GM23248 (cell line): Measurements from ENCODE around the gene PDE10A. TPM values are rescaled to one million over a fixed set of nuclear protein-coding genes. Genes with fewer than 3 reads are reported as not detected.

Source experiments
- DNase-seq: peaks from one replicate; pipeline ENCODE4 v3.0.0-alpha.2; 2015
- H2AFZ ChIP-seq: fragments of 200-600 bp; sonication (generic); 2 replicates; pipeline ENCODE4 v1.6.1; 2016; ENCODE audit warnings: antibody characterized with exemption
- H3F3A ChIP-seq: fragments of 200-600 bp; sonication (generic); 2 replicates; pipeline ENCODE4 v1.6.1; 2016; ENCODE audit warnings: mild to moderate bottlenecking, antibody characterized with exemption, mixed run types; ENCODE audit not compliant: insufficient read depth
- H3K27ac ChIP-seq: fragments of 200-600 bp; sonication (generic); 2 replicates; pipeline ENCODE4 v1.5.1; 2016; ENCODE audit warnings: mild to moderate bottlenecking
- H3K27me3 ChIP-seq: fragments of 200-600 bp; sonication (generic); replicated peaks from 2 replicates; pipeline ENCODE4 v1.6.1; 2016; ENCODE audit warnings: mild to moderate bottlenecking; ENCODE audit not compliant: insufficient read depth
- H3K36me3 ChIP-seq: fragments of 200-600 bp; sonication (generic); 2 replicates; pipeline ENCODE4 v1.6.1; 2016; ENCODE audit warnings: low read depth, mild to moderate bottlenecking
- H3K4me1 ChIP-seq: fragments of 200-600 bp; sonication (generic); 2 replicates; pipeline ENCODE4 v1.6.1; 2016; ENCODE audit warnings: mild to moderate bottlenecking; ENCODE audit not compliant: insufficient read depth
- H3K4me2 ChIP-seq: fragments of 200-600 bp; sonication (generic); one replicate; pipeline ENCODE4 v1.6.1; 2016; ENCODE audit warnings: mild to moderate bottlenecking; ENCODE audit not compliant: unreplicated experiment
- H3K4me3 ChIP-seq: fragments of 200-600 bp; sonication (generic); 2 replicates; pipeline ENCODE4 v1.5.1; 2016; ENCODE audit warnings: mild to moderate bottlenecking
- H3K79me2 ChIP-seq: fragments of 200-600 bp; sonication (generic); 2 replicates; pipeline ENCODE4 v1.6.1; 2016; ENCODE audit warnings: mild to moderate bottlenecking; ENCODE audit not compliant: insufficient read depth
- H3K9ac ChIP-seq: fragments of 200-600 bp; sonication (generic); 2 replicates; pipeline ENCODE4 v1.6.1; 2016; ENCODE audit warnings: mild to moderate bottlenecking
- H3K9me2 ChIP-seq: fragments of 200-600 bp; sonication (generic); 2 replicates; pipeline ENCODE4 v1.6.1; 2016; ENCODE audit warnings: mixed run types, mild to moderate bottlenecking, moderate library complexity; ENCODE audit not compliant: insufficient read depth
- H3K9me3 ChIP-seq: fragments of 200-600 bp; sonication (generic); one replicate; pipeline ENCODE4 v1.6.1; 2017; ENCODE audit warnings: low read depth
- H4K20me1 ChIP-seq: fragments of 200-600 bp; sonication (generic); 2 replicates; pipeline ENCODE4 v1.6.0; 2016; ENCODE audit not compliant: insufficient read depth
- EZH2 ChIP-seq: fragments of 200-600 bp; sonication (generic); IDR thresholded peaks from 2 replicates; pipeline ENCODE4 v1.6.1; 2018; ENCODE audit warnings: antibody characterized with exemption, mild to moderate bottlenecking; ENCODE audit not compliant: insufficient read depth, poor library complexity, severe bottlenecking
- EZH2phosphoT487 ChIP-seq: fragments of 200-600 bp; sonication (generic); IDR thresholded peaks from 2 replicates; pipeline ENCODE4 v1.6.1; 2018; ENCODE audit warnings: antibody characterized with exemption, moderate library complexity, mild to moderate bottlenecking, low read depth; ENCODE audit not compliant: insufficient read depth
- WGBS, 2 experiments: methylation state at CpG; one replicate each; pipeline ENCODE4 v1.1.6; 2015 to 2017; ENCODE audit warnings: low lambda C conversion rate in 2 of 2, low coverage in 1 of 2; ENCODE audit errors: missing lambda C conversion rate in 2 of 2; 5-methylcytosine and 5-hydroxymethylcytosine counted together
- in situ Hi-C: fragments of 300-500 bp; cut with MboI; formaldehyde crosslinking; loops from 2 replicates; pipeline ENCODE4 v1.15.0; 2020
- polyA plus RNA-seq: library from polyadenylated mRNA; unstranded; fragments of >200 nt; fragmentation: Nextera tagmentation; extraction: Ambion mirVana; gene quantifications from 2 replicates; pipeline ENCODE4 v1.2.1, GENCODE V29; 2016
- total RNA-seq: library from RNA; depleted of rRNA; stranded (reverse); fragments of >200 nt; shearing (Covaris generic); gene quantifications from 2 replicates; pipeline ENCODE4 v1.2.3, GENCODE V29; 2014

The PDE10A gene
- total and polyA plus RNA-seq, 2 experiments from 2014 or later = 0.11 to 0.21 TPM

DNA sequence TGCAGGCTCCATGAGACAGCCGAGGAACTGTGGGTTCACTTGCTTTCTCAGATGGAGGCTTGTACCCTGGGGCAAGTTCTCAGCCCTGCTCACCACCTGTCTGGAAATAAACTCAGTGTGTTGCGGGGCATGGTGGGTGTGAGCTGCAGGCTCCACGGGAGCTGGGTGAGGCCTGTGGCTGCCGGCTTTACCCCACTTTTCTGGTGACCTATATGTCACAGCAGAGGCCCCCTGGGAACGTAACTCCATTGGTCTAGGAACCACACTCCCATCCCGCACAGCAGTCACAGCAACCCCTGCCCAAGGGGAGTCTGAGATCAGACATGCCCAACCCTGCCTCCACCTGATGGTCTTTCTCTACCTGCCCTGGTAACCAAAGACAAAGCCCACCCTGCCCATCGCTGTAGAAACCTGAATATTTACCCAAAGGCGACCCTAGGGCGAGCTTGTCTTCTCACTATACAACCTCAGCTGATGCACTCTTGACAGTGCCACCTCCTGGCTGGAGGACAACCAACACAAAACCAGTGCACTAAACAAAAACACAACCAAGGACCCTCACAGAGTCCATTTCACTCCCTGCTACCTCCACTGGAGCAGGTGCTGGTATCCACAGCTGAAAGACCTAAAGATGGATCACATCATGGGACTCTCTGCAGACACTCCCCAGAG lies 174.3 kb downstream of the PDE10A start:
- Histone ChIP-seq H3K9me3 (no peaks in the 10 kb centered on the region), H2AFZ (no peak overlapping the region), H4K20me1 (no peaks in the 10 kb centered on the region), H3F3A (no peaks in the 10 kb centered on the region), H3K9me2 (no peaks in the 10 kb centered on the region), H3K27me3 (no peaks in the 10 kb centered on the region), H3K4me3 (no peak overlapping the region), H3K9ac (no peak overlapping the region), H3K4me2 (no peak overlapping the region), H3K27ac (no peak overlapping the region), H3K36me3 (no peaks in the 10 kb centered on the region), H3K4me1 (no peaks in the 10 kb centered on the region), H3K79me2 (no peaks in the 10 kb centered on the region)
- no peak for DNase-seq
- in situ Hi-C loops = no loop called here
- TF ChIP-seq EZH2 = no peak
- TF ChIP-seq EZH2phosphoT487 = no peak
- 35 to 36% methylated on average over 9 of the region's 9 CpGs for WGBS, 2 experiments

DNA sequence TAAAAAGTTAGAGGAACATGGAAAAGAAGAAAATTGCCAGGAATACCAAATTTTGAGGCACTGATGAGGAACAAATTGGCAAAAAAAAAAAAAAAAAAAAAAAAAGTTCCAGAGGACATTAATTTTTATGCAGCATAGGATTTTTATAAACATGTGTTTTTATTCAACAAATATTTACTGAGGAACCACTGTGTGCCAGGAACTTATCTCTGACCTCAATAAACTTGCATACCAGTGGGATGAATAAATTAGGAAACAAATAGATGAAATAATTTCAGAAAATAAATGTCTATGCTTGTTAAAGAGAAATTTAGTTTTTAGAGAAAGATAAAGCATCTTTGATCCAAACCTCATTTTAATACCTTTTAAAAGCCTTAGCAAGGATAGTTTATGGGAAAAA lies 175.1 kb downstream of the PDE10A start:
- Histone ChIP-seq H3K27me3 (no peaks in the 10 kb centered on the region), H3K4me3 (no peak overlapping the region), H3K9me3 (no peaks in the 10 kb centered on the region), H3K9me2 (no peaks in the 10 kb centered on the region), H2AFZ (no peak overlapping the region), H3K27ac (no peak overlapping the region), H3K79me2 (no peaks in the 10 kb centered on the region), H3K36me3 (no peaks in the 10 kb centered on the region), H3K4me1 (no peaks in the 10 kb centered on the region), H3K4me2 (no peak overlapping the region), H3K9ac (no peak overlapping the region), H3F3A (no peaks in the 10 kb centered on the region), H4K20me1 (no peaks in the 10 kb centered on the region)
- no peak for DNase-seq
- in situ Hi-C loops = no loop called here
- no peak for TF ChIP-seq EZH2phosphoT487
- TF ChIP-seq EZH2 = no peak

DNA sequence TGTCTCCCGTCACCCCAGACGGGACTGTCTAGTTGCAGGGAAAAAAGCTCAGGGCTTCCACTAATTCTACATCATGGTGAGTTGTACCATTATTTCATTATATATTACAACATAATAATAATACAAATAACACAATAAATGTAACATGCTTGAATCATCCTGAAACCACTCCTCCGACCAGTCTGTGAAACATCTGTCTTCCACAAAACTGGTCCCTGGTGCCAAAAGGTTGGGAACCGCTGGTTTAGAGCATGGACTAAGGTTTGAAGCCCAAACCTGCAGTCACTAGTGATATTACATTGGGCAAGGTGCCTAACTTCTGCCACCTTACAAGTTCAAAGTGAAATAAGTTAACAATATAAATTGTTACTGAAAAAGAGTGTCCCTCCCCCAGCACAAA lies 175.7 kb downstream of the PDE10A start:
- H3K4me3 ChIP-seq = no peak overlapping the region
- no peak for DNase-seq
- H3K9me3 ChIP-seq = no peaks in the 10 kb centered on the region
- no peaks in the 10 kb centered on the region for H3K79me2 ChIP-seq
- no peak overlapping the region for H3K4me2 ChIP-seq
- no peaks in the 10 kb centered on the region for H4K20me1 ChIP-seq
- no peaks in the 10 kb centered on the region for H3K36me3 ChIP-seq
- no peak overlapping the region for H3K27ac ChIP-seq
- H3K9ac ChIP-seq = no peak overlapping the region
- no peaks in the 10 kb centered on the region for H3K27me3 ChIP-seq
- no peaks in the 10 kb centered on the region for H3K4me1 ChIP-seq
- no peaks in the 10 kb centered on the region for H3K9me2 ChIP-seq
- TF ChIP-seq EZH2phosphoT487 (no peak), EZH2 (no peak)
- H3F3A ChIP-seq = no peaks in the 10 kb centered on the region
- WGBS, 2 experiments = 4 to 11% methylated on average over 4 of the region's 4 CpGs
- H2AFZ ChIP-seq = no peak overlapping the region
- in situ Hi-C loops = no loop called here

DNA sequence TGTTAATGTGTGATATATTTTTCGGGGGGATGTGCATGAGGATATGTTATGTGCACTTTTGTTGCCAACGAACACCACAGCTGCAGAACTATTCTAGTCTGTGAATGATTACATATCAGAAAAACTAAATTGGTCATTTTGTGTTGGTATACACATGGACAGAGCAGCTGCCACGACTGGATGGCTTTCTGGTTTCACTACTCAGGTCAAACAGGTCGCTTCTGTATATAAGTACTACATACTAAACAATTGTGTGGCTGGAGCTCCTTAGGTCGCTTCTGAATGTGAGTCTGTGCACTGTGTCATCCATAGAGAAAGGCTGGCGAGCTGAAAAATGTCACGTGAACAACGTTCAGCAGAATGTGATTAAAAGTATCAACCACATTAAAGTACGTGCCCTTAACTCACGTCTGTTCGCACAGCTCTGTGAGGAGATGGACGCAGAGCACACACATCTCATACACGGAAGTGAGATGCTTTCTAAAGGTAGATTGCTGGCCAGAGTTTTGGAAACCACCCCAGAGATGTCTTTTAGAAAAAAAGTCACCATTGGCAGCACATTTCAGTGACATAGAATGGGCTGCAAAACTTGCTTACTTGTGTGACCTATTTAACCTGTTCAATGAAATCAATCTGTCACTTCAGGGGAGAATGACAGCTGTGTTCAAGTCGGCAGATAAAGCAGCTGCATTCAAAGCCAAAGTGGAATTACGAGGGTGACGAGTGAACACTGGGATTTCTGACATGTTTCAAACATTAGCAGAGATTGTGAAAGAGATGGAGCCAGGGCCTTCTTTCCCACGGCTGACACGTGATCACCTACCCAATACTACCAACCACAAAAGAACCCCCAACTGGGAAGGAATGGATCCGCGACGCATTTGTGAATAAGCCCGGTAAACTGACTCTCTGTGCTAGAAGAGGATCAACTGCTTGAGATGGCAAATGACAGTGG lies 176.6 kb downstream of the PDE10A start:
- H3K36me3 ChIP-seq = no peaks in the 10 kb centered on the region
- no peak for DNase-seq
- 23 to 29% methylated on average over 22 of the region's 22 CpGs for WGBS, 2 experiments
- no peaks in the 10 kb centered on the region for H3F3A ChIP-seq
- no peak overlapping the region for H2AFZ ChIP-seq
- no peaks in the 10 kb centered on the region for H3K4me1 ChIP-seq
- no peak overlapping the region for H3K4me2 ChIP-seq
- TF ChIP-seq EZH2phosphoT487 (no peak), EZH2 (no peak)
- in situ Hi-C loops = no loop called here
- no peaks in the 10 kb centered on the region for H3K79me2 ChIP-seq
- no peaks in the 10 kb centered on the region for H4K20me1 ChIP-seq
- no peaks in the 10 kb centered on the region for H3K9me2 ChIP-seq
- H3K4me3 ChIP-seq = no peak overlapping the region
- H3K9me3 ChIP-seq = no peaks in the 10 kb centered on the region
- no peaks in the 10 kb centered on the region for H3K27me3 ChIP-seq
- no peak overlapping the region for H3K9ac ChIP-seq
- H3K27ac ChIP-seq = no peak overlapping the region
